SHP77 (cell line): ENCODE results near the gene PLEKHA1.

ENCODE experiments used
- DNase-seq, 2 experiments: peaks; one replicate each; lab custom pipeline; 2025; lab: John Stamatoyannopoulos, UW

The PLEKHA1 gene

GRCh38 chr10:122461729-122462532 is 87.4 kb downstream of the PLEKHA1 start:
- no peak for DNase-seq

- no peak for DNase-seq
Measured at GRCh38 chr10:122462533-122463465, 88.3 kb downstream of the PLEKHA1 start.

- no peak for DNase-seq
Measured at GRCh38 chr10:122463466-122464249, 89.2 kb downstream of the PLEKHA1 start.

- DNase-seq = no peak
Measured at GRCh38 chr10:122464250-122464510, 89.7 kb downstream of the PLEKHA1 start.

- DNase-seq = peak; percentile 17 to 43
Measured at GRCh38 chr10:122464586-122464985, 90.1 kb downstream of the PLEKHA1 start.

GRCh38 chr10:122465401-122466040 is 91.0 kb downstream of the PLEKHA1 start:
- no peak for DNase-seq

GRCh38 chr10:122466951-122467381 is 92.5 kb downstream of the PLEKHA1 start:
- DNase-seq = no peak

- no peak for DNase-seq
Measured at GRCh38 chr10:122467701-122468100, 93.2 kb downstream of the PLEKHA1 start.

- DNase-seq = no peak
Measured at GRCh38 chr10:122468307-122468925, 93.9 kb downstream of the PLEKHA1 start.

GRCh38 chr10:122468926-122469781 is 94.6 kb downstream of the PLEKHA1 start:
- no peak for DNase-seq

- DNase-seq = no peak
Measured at GRCh38 chr10:122469848-122470247, 95.3 kb downstream of the PLEKHA1 start.

GRCh38 chr10:122471531-122472177 is 97.1 kb downstream of the PLEKHA1 start:
- DNase-seq = no peak

GRCh38 chr10:122473116-122473515 is 98.6 kb downstream of the PLEKHA1 start:
- DNase-seq = no peak

- DNase-seq = no peak
Measured at GRCh38 chr10:122474131-122474818, 99.8 kb downstream of the PLEKHA1 start.

GRCh38 chr10:122475100-122475499 is 100.6 kb downstream of the PLEKHA1 start:
- DNase-seq = no peak

GRCh38 chr10:122475591-122476332 is 101.3 kb downstream of the PLEKHA1 start:
- no peak for DNase-seq

GRCh38 chr10:122476333-122476695 is 101.8 kb downstream of the PLEKHA1 start:
- no peak for DNase-seq

- DNase-seq = no peak
Measured at GRCh38 chr10:122477436-122477835, 102.9 kb downstream of the PLEKHA1 start.

GRCh38 chr10:122478971-122479370 is 104.5 kb downstream of the PLEKHA1 start:
- DNase-seq = no peak
